ENCODE results near the gene GNB1. TPM values are rescaled to one million over a fixed set of nuclear protein-coding genes. Genes with fewer than 3 reads are reported as not detected.

The GNB1 gene
- total and polyA plus RNA-seq, 2 of the 4 experiments (the other 2 are of a cell fraction): 73.5 to 371 TPM

DNA sequence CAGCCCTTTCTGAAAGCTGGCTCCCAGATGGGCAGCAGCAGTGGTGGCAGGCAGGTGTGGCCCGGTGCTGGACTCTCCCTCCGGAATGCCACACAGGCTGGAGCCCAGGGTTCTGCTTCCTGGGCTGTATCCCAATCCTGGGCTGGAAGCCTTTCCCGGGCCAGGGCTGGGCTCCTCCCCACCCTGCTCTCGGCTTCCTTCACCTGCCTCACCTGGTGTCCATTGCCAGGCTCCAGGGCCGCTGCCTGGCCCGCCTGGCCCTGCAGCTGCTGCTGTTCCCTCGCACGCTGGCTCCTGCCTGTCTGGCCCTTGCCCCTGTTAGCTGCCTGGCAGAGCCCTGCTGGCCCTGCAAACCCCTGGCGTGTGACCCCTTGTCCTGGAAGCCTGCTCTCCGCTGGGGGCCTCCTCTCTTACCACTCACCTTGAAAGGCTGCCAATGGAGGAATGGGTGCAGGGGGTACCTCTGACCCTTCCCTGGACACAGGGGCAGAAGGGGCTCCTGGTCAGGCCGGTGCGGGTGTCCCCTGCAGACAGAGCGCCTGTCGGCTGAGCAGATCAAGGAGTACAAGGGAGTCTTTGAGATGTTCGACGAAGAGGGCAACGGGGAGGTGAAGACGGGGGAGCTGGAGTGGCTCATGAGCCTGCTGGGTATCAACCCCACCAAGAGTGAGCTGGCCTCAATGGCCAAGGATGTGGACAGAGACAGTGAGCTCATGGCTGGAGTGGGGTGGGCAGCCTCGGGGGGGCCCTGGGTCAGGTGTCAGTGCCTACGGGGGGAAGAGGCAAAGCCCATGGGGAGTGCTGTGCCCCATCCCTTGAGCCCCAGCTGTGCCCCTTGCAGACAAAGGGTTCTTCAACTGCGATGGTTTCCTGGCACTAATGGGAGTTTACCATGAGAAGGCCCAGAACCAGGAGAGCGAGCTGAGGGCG lies 25.3 kb upstream of the GNB1 start:
- intact Hi-C loops (cut with micrococcal nuclease): no loop called here
- H3K4me1 ChIP-seq (ENCODE audit: control insufficient read depth, insufficient read depth, low read length): peaks cover 2% of the 10 kb centered on the region; the same call in 1 of the 2 replicates
- DNase-seq: no peak
- H2BK5ac ChIP-seq (ENCODE audit: low read depth, low read length, poor library complexity, severe bottlenecking): no peak overlapping the region
- POLR2A ChIA-PET (ENCODE audit: unreplicated experiment): no interaction called here
- peaks cover 3% of the 10 kb centered on the region; the same call in 1 of the 2 replicates for H3K27me3 ChIP-seq (ENCODE audit: control insufficient read depth, insufficient read depth, low read length)
- no peaks in the 10 kb centered on the region for H3K79me1 ChIP-seq (ENCODE audit: low read depth in 1 of 2, low read length in 2 of 2)
- H2AK9ac ChIP-seq (replicated peaks; ENCODE audit: low read depth, low read length, poor library complexity): peak overlapping the region; percentile 76
- TF ChIP-seq SMC3 (IDR thresholded peaks at IDR 0.05; ENCODE audit: low read depth, low read length): no peak
- TF ChIP-seq MXI1 (IDR thresholded peaks at IDR 0.05; ENCODE audit: borderline replicate concordance, low read depth, low read length): no peak
- no peak for TF ChIP-seq RFX5 (IDR thresholded peaks at IDR 0.05; ENCODE audit: low read depth, low read length)
- no peak for TF ChIP-seq POLR2A (IDR thresholded peaks at IDR 0.05; ENCODE audit: low read depth, low read length)
- no peak for TF ChIP-seq MAZ (IDR thresholded peaks at IDR 0.05; ENCODE audit: borderline replicate concordance, low read depth, low read length)
- no peak for TF ChIP-seq CEBPB (IDR thresholded peaks at IDR 0.05; ENCODE audit: low read depth, low read length)
- no peak for TF ChIP-seq MAFK (IDR thresholded peaks at IDR 0.05; ENCODE audit: low read depth, low read length)
- H3K18ac ChIP-seq (ENCODE audit: low read depth, low read length): no peak overlapping the region
- WGBS, 2 experiments (ENCODE audit: extremely low coverage in 2 of 2, insufficient read length in 1 of 2): 89% methylated on average over 15 of the region's 23 CpGs; no CpG with 5 or more reads in 1 of the 2 experiments
- dilution Hi-C loops (cut with HindIII; ENCODE audit: low sequenced_read_pairs, unreplicated experiment): no loop called here
- no TSS peak for BruUV-seq (replicated peaks)
- in situ Hi-C loops (cut with MboI; ENCODE audit: low sequenced_read_pairs): no loop called here
- no peak overlapping the region for H3K23ac ChIP-seq (ENCODE audit: low read depth, low read length)
- H3K56ac ChIP-seq (ENCODE audit: extremely low read depth, insufficient read depth, low read length): no peak overlapping the region
- H3K4me3 ChIP-seq (ENCODE audit: insufficient read depth, low read depth, low read length): no peak overlapping the region
- H2BK20ac ChIP-seq (ENCODE audit: low read depth, low read length): no peak overlapping the region
- no peak overlapping the region for H3K27ac ChIP-seq (ENCODE audit: insufficient read depth, low read length)
- no peak overlapping the region for H3K9ac ChIP-seq (ENCODE audit: low read depth, low read length)
- H4K8ac ChIP-seq (ENCODE audit: low read depth in 2 of 2, low read length in 2 of 2): no peak overlapping the region
- no peak overlapping the region for H3K4me2 ChIP-seq (ENCODE audit: low read depth, low read length)
- H2AFZ ChIP-seq (replicated peaks; ENCODE audit: low read length, poor library complexity): peak overlapping the region; percentile 32
- no peaks in the 10 kb centered on the region for H4K20me1 ChIP-seq (ENCODE audit: insufficient read depth, low read length)
- H2BK120ac ChIP-seq (ENCODE audit: low read depth, low read length): no peak overlapping the region
- no peak overlapping the region for H4K91ac ChIP-seq (ENCODE audit: insufficient read depth, low read depth, low read length)
- H3K36me3 ChIP-seq (ENCODE audit: control insufficient read depth, insufficient read depth, low read length): no peaks in the 10 kb centered on the region
- CTCF ChIA-PET: no interaction called here
- ATAC-seq (ENCODE audit: low read depth): no peak
- H3K9me3 ChIP-seq (ENCODE audit: control insufficient read depth, insufficient read depth, low read length): no peaks in the 10 kb centered on the region
- no peak overlapping the region for H3K14ac ChIP-seq (replicated peaks; ENCODE audit: low read depth, low read length)
- no peak overlapping the region for H4K5ac ChIP-seq (ENCODE audit: low read depth, low read length)
- H3K4ac ChIP-seq (ENCODE audit: low read depth, low read length): no peak overlapping the region
- no peak overlapping the region for H2AK5ac ChIP-seq (ENCODE audit: low read depth, low read length)
- peaks cover 4% of the 10 kb centered on the region; the same call in 1 of the 2 replicates for H3K9me1 ChIP-seq (ENCODE audit: insufficient read depth, low read length)
- H2BK15ac ChIP-seq (ENCODE audit: low read depth, low read length): no peak overlapping the region

All from IMR-90 (cell line).